AG04450 (cell line): ENCODE measurements around the gene NTN4. TPM values are rescaled to one million over a fixed set of nuclear protein-coding genes. Genes with fewer than 3 reads are reported as not detected.
"Not testable (repeated sequence)": the region's sequence is repeated elsewhere in the genome, so short reads cannot be mapped to it uniquely, and the experiment has no call there.

Experiments
- CTCF ChIA-PET: fragments of 300-600, 350-600 bp; formaldehyde crosslinking; extraction: SDS; loops from one replicate; lab custom pipeline; 2022; ENCODE audit warnings: antibody characterized with exemption, inconsistent platforms; lab: Charles Lee
- POLR2A ChIA-PET: fragments of 350-600 bp; formaldehyde crosslinking; extraction: SDS; loops from one replicate; lab custom pipeline; 2021; ENCODE audit warnings: antibody characterized with exemption, inconsistent platforms; lab: Yijun Ruan, JAX
- DNase-seq: peaks from one replicate; pipeline ENCODE4 v3.0.0-alpha.2; 2011; ENCODE audit warnings: low read depth, low spot score
- H3K27ac ChIP-seq: one replicate; pipeline ENCODE4 v1.5.1; 2012; ENCODE audit warnings: low read depth, low read length, control low read depth
- H3K27me3 ChIP-seq: one replicate; pipeline ENCODE4 v1.6.0; 2012; ENCODE audit warnings: low read length; ENCODE audit not compliant: control insufficient read depth, insufficient read depth
- H3K4me3 ChIP-seq: 2 replicates; pipeline ENCODE4 v1.5.1; 2011; ENCODE audit warnings: mild to moderate bottlenecking, low read depth, low read length, control low read depth
- H3K9me3 ChIP-seq: 2 replicates; pipeline ENCODE4 v1.5.1; 2012; ENCODE audit warnings: low read length; ENCODE audit not compliant: control insufficient read depth, insufficient read depth
- CTCF ChIP-seq: IDR thresholded peaks from 2 replicates; pipeline ENCODE4 v1.5.1; 2011; ENCODE audit warnings: low read depth, low read length, control low read depth, inconsistent platforms
- polyA plus RNA-seq: library from polyadenylated mRNA; depleted of rRNA; stranded (reverse); fragments of >200 nt; gene quantifications from 2 replicates; pipeline ENCODE4 v1.2.3, GENCODE V29; 2011

NTN4 gene
- polyA plus RNA-seq, 1 experiment, result 132 TPM

DNA sequence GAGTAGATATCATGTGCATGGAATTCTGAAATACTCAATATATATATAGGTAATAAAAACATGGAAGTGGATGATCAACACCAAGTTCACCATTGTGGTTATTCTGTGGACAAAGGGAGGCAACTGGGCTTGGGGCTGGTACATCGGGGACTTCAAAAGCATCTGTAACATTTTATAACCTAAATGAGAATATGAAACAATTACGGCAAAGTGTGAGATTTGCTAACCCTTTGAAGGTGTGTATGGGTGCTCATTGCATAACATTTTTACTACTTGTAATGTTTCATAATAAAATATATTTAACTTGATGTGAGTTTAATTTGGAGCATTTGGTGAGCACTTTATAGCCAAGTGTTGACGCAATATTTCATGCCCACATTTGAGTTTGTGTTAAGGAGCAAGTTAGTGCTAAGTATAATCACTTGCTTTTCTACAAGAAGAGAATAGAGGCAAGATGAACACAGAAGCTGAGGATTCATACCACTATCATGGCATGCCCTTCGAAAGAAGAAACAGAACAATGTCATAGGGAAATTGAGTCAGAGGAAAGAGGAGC is 109.3 kb downstream of the NTN4 start:
- Histone ChIP-seq H3K9me3 (no peaks in the 10 kb centered on the region), H3K27ac (no peak overlapping the region), H3K27me3 (no peaks in the 10 kb centered on the region), H3K4me3 (no peak overlapping the region)
- ChIA-PET POLR2A (no interaction called here), CTCF (interaction anchor here (0.7 kb wide), 1 partner anchor 48 kb away, joined by 4 read pairs; no protein-coding TSS in a partner anchor)
- TF ChIP-seq CTCF, result no peak
- no peak for DNase-seq

DNA sequence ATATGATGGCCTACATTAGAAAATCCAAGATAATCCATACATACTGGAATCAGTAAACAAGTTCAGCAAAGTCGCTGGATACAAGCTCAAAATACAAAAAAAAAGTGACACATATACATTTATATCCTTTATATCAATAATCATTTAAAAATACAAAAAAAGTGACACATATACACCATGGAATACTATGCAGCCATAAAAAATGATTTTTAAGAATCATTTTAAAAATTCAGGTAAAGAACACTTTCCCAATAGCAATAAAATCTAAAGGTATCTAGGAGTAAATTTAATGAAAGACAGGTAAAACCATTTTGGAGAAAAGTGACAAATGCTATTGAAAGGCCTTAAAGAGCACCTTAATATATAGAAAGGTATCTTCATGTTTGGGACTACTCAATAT is 111.9 kb downstream of the NTN4 start:
- Histone ChIP-seq H3K27me3 (no peaks in the 10 kb centered on the region), H3K9me3 (no peaks in the 10 kb centered on the region), H3K27ac (no peak overlapping the region), H3K4me3 (no peak overlapping the region)
- DNase-seq, result no peak
- no peak for TF ChIP-seq CTCF
- ChIA-PET CTCF (interaction anchor here (0.8 kb wide), 1 partner anchor 136 kb away, joined by 3 read pairs; no protein-coding TSS in a partner anchor), POLR2A (no interaction called here)

- H3K27ac ChIP-seq, H3K4me3 ChIP-seq, H3K9me3 ChIP-seq, H3K27me3 ChIP-seq, POLR2A ChIA-PET, DNase-seq: not testable (repeated sequence)
- CTCF ChIA-PET, result interaction anchor here (0.6 kb wide), 1 partner anchor 54 kb away, joined by 5 read pairs; no protein-coding TSS in a partner anchor
Measured at GRCh38 chr12:95677782-95678181, 112.8 kb downstream of the NTN4 start.

GRCh38 chr12:95674631-95675030 is 115.9 kb downstream of the NTN4 start:
- POLR2A ChIA-PET, result no interaction called here
- Histone ChIP-seq H3K4me3 (no peak overlapping the region), H3K27me3 (no peaks in the 10 kb centered on the region), H3K27ac (no peak overlapping the region), H3K9me3 (no peaks in the 10 kb centered on the region)
- TF ChIP-seq CTCF, result no peak
- DNase-seq, result no peak
- CTCF ChIA-PET, result no interaction called here

GRCh38 chr12:95674163-95674562 is 116.4 kb downstream of the NTN4 start:
- ChIA-PET POLR2A (no interaction called here), CTCF (no interaction called here)
- TF ChIP-seq CTCF, result no peak
- Histone ChIP-seq H3K4me3 (no peak overlapping the region), H3K9me3 (no peaks in the 10 kb centered on the region), H3K27me3 (no peaks in the 10 kb centered on the region), H3K27ac (no peak overlapping the region)
- DNase-seq, result no peak
